Hepatocyte (in vitro differentiated cells): ENCODE measurements around the gene C19orf18.

Experiments
- EZH2 ChIP-seq: fragments of 200-600 bp; sonication (generic); IDR thresholded peaks from 2 replicates; pipeline ENCODE4 v1.6.1; 2016; ENCODE audit warnings: antibody characterized with exemption, mild to moderate bottlenecking, borderline replicate concordance
- EZH2phosphoT487 ChIP-seq: fragments of 200-600 bp; sonication (generic); IDR thresholded peaks from one replicate; pipeline ENCODE4 v1.6.1; 2018; ENCODE audit warnings: antibody characterized with exemption, mild to moderate bottlenecking, low read depth, moderate library complexity; ENCODE audit not compliant: unreplicated experiment, severe bottlenecking
- TF ChIP-seq, protein P1 (sequence below): fragments of 200-600 bp; sonication (generic); IDR thresholded peaks from 2 replicates; pipeline ENCODE4 v1.5.1; 2016; ENCODE audit warnings: antibody characterized with exemption, mild to moderate bottlenecking; ENCODE audit not compliant: poor library complexity

DNA sequence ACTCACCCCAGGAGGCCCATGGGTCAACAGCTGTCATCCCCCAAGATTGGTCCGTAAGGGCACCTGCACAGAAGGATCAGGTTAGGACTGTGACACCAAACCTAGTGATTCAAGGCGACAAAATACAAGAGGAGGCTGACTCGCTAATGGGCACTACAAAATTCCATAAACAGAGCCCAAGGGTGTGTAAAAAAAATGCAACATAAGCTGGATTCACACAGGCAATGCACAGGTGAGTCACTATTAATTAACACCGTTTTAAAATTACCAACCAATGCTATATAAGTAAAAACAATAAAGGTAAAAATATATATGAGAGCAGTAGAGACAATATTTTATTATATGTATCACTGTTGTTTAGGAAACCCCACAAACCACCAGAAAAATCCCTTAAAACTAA is 26.3 kb upstream of the C19orf18 start:
- TF ChIP-seq, protein P1, sequence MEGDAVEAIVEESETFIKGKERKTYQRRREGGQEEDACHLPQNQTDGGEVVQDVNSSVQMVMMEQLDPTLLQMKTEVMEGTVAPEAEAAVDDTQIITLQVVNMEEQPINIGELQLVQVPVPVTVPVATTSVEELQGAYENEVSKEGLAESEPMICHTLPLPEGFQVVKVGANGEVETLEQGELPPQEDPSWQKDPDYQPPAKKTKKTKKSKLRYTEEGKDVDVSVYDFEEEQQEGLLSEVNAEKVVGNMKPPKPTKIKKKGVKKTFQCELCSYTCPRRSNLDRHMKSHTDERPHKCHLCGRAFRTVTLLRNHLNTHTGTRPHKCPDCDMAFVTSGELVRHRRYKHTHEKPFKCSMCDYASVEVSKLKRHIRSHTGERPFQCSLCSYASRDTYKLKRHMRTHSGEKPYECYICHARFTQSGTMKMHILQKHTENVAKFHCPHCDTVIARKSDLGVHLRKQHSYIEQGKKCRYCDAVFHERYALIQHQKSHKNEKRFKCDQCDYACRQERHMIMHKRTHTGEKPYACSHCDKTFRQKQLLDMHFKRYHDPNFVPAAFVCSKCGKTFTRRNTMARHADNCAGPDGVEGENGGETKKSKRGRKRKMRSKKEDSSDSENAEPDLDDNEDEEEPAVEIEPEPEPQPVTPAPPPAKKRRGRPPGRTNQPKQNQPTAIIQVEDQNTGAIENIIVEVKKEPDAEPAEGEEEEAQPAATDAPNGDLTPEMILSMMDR = no peak
- no peak for TF ChIP-seq EZH2
- no peak for TF ChIP-seq EZH2phosphoT487
